Caki2 (cell line): Measurements from ENCODE around the gene C3orf80. TPM values are rescaled to one million over a fixed set of nuclear protein-coding genes. Genes with fewer than 3 reads are reported as not detected.
"Not testable (repeated sequence)": the region's sequence is repeated elsewhere in the genome, so short reads cannot be mapped to it uniquely, and the experiment has no call there.

Experiments
- DNase-seq: peaks from one replicate; pipeline ENCODE4 v3.0.0-alpha.2; 2015; ENCODE audit warnings: low read depth
- in situ Hi-C: cut with HindIII; loops from 2 replicates; pipeline ENCODE4 v1.10.0; 2016; ENCODE audit warnings: low sequenced_read_pairs, low pct_unique_long_range_greater_than_20kb, mixed read lengths
- total RNA-seq: library from RNA; depleted of rRNA; stranded (reverse); fragments of >200 nt; shearing (Covaris generic); gene quantifications from 2 replicates; pipeline ENCODE4 v1.2.3, GENCODE V29; 2014; ENCODE audit warnings: low replicate concordance; rRNA removed

C3orf80 gene
- 0.61 and 3.8 TPM in 2 replicates for total RNA-seq

DNA sequence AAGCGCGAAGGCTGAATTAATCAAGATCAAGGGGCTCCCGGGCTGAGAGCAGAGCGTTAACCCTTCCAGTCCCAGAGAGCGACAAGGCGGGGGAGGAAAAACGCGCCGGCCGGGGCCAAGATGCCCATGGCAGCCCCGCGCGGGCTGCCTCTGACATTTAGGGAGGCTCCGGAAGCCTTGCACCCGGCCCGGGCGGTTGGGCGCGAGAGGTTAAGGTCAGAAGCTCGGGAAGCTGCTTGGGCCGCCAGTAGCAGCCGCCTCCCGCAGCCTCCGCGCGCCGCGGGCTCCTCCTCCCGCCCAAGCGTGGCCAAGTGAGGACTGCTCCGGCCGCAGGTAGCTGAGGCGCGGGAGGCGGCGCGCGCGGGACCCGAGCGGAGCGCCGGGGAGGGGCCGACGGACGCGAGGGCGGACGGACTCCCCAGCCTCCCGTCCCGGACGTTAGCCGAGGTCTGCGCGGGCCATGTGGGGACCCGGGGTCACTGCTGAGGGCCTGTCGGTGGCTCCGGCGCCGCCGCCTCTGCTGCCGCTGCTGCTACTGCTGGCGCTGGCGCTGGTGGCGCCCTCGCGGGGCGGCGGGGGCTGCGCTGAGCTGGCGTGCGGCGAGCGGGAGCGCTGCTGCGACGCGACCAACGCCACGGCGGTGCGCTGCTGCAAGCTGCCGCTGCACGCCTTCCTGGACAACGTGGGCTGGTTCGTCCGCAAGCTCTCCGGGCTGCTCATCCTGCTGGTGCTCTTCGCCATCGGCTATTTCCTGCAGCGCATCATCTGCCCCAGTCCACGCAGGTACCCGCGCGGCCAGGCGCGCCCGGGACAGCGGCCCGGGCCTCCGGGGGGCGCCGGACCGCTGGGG, at the start of gene C3orf80:
Gene C3orf80 (plus strand): TSS at position 247 of the 850 bp plus-strand sequence. CDS start 214 bp downstream, at position 461.
- DNase-seq = peak; percentile 88
- in situ Hi-C loops = no loop called here

DNA sequence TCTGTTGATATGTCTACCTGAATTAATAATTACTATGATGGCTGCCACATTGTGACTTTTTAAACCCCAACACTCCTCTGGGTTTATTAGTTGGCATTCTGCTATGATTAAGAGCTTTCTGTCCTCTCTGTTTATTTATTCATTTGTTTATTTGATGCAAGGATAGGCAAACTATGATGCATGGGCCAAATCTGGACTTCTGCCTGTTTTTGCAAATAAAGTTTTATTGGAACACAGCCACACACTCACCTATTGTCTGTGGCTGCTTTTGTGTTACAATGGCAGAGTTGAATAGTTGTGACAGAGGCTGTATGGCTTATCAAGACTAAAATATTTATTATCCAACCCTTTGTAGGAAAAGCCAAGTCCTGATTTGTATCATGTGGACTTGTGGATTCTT, 48.3 kb upstream of the C3orf80 start:
- no peak for DNase-seq
- in situ Hi-C loops = no loop called here

DNA sequence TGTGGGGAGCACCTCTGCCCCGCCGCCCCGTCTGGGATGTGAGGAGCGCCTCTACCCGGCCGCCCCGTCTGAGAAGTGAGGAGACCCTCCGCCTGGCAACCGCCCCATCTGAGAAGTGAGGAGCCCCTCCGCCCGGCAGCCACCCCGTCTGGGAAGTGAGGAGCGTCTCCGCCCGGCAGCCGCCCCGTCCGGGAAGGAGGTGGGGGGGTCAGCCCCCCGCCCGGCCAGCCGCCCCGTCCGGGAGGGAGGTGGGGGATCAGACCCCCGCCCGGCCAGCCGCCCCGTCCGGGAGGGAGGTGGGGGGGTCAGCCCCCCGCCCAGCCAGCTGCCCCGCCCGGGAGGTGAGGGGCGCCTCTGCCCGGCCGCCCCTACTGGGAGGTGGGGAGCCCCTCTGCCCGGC, 46.6 kb upstream of the C3orf80 start:
- in situ Hi-C loops, DNase-seq: not testable (repeated sequence)

DNA sequence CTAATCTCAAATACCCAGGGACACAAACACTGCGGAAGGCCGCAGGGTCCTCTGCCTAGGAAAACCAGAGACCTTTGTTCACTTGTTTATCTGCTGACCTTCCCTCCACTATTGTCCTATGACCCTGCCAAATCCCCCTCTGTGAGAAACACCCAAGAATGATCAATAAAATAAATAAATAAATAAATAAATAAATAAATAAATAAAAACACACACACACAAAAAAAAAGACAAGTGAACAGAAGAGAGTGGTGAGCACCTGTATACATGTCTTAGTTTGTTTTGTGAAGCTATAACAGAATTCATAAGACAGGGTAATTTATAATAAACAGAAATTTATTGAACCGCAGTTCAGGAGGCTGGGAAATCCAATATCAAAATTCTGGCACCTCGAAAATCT, 45.8 kb upstream of the C3orf80 start:
- DNase-seq, in situ Hi-C loops: not testable (repeated sequence)

DNA sequence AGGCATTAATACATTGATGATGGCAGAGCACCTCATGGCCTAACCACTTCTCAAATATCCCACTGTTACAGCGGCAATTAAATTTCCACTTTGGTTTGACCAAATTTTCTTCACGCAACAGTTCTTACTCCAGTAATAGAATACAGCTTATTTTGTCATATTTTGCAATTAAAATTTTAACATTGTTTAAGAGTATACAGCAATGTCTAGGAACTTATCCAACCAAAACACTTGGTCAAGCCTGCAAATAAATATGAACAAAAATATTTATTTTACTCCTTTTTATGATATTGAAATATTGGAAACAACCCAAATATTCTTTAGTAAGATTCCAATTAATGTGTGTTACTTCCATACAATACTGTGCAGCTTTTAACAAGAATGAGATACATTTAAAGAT, 45.3 kb upstream of the C3orf80 start:
- in situ Hi-C loops = no loop called here
- DNase-seq = no peak

DNA sequence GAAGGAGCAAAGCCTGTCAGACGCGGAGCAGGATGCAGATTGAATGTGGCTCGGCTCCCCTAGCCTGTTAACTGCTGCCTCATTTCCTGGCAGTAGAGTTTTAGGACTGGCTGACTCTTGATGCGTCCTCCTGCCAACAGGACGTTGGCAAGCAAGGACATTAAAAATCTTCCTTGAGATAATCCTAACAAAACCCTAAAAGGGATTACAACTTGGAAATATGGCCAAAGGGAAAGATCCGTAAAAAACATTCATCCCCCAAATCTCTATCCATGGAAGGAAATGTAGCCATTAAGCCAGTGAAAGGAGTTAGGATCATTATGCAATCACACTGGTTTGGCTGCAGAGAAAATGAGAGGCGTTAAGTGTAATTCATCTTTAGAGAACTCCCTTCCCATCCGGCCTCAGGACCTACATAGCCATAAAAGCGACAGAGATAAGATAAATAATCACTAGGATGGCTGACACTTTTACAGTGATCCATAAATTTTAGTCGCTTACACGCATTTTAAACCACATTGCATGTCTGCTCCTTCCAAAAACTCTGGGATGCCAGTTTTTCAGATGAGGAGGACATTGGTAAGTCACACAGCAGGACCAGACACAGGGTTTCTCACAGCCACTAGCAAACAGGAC, 44.5 kb upstream of the C3orf80 start:
- DNase-seq = no peak
- in situ Hi-C loops = no loop called here

DNA sequence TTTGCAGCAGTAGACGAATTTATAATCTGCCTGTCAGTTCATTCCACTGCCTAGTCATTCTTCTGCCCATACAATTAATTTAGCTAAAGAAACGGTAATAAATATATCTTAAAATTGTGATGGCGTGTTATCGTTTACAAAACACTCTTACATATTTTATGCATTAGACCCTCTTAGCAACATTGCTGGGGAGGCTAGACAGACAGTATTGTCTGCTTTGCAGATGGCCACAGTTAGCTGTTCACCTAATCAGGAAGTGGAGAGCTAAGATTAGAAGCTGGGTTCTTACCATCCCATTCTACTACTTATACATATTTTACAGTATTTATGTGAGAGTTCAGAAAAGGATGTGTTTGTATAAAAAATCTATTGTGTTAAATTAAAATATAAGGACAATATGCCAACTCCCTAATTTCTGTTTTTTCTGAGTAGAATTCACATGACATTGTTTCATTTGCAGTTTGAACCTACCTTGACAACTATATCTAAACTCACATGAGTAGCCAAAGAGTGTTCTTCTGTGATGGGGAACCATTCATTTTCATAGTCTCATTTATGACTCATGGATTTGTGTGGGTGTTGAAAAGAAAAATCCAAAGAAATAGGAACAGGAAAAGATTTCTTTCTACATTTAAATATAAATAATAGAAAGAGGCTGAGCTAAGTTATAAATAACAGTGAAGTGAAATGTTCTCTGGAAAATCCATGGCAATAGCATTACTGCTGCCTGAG, 41.7 kb upstream of the C3orf80 start:
- in situ Hi-C loops = no loop called here
- no peak for DNase-seq

DNA sequence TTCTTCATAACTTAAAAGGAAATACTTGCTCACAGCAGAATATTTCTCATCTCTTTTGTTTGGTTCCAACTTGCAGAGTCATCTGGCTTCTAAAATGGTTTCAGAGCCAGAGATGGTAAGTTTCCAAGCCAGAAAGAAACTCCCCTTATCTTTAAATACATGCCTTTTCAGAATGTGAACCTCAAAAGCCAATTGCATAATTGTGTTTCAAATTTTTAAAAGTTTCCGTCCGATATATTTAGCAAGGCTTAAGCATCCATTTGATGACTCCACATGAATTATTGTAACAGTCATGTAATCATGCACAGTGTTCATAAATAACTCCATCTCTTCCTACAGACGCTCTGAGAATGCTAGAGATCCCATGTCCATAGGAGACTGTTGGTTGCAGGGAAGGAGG, 40.6 kb upstream of the C3orf80 start:
- DNase-seq = no peak
- in situ Hi-C loops = no loop called here

DNA sequence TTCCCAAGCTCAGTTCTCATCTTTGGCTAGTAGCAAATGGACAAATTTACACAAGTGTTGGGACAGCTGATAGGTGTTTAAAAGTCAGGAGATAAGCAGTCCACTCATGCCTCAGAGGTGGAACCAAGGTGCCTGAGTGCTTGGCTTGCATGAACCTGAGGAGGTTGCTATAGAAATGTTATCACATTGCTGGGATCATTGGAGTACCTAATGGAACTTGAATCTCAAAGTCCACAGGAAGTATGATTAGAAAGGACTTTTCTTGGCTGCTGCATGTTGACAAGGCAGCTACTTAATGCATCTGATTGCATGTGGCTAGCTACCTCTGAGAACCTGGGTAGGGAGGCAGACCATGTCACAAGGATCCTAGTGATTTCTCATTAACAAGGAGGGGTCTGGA, 39.5 kb upstream of the C3orf80 start:
- in situ Hi-C loops = no loop called here
- no peak for DNase-seq

DNA sequence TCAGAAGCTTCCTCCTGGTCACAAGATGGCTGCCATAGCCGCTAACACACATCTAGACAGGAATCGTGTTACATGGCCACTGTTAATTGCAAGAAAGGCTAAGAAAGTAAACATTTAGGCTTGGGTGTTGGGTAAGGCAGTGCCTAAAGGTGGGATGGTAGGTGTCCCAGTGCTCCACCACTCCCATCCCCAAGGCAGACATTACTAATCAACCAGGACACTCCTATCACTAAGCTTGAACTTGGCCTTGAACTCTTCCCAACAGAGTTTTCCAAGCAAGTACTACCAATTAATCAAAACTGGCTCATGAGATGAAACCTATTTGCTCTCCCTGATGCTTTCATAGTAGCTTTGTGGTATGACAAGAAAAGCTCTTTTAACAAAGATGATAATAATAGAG, 37.9 kb upstream of the C3orf80 start:
- in situ Hi-C loops = no loop called here

DNA sequence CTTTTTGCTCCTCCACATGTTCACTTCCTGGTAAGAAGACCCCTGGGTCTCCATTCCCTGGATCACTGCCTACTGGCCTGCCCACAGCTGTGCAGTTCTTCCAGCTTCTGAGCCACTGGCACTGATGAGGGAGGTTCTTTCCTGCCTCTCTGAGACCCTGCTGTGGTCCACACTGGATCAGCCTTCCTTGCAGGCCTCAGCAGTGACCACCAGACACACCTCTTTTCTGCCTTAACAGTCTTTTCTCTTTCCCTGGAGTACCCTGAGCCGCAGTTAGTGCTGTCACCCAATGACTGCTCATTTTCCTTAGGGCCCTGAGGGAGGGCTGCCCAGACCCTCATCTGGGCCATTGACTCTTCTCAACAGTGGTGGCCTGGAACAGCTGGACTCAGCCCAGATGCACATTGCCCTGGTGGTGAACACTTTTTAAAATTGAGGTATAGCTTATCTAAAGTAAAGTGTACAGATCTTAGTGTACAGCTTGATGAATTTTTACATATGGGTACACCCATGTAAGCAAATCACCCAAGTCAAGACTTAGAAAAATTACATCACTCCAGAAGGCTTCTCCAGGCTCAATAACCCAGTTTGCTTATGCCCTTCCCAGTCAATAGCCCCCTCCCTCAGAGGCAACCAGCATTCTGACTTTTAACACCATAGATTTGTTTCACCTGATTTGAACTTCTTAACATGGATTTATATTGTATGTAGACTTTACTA, 32.8 kb upstream of the C3orf80 start:
- in situ Hi-C loops = no loop called here
- no peak for DNase-seq

More for the DNA sequence above, 37.9 kb upstream of the C3orf80 start:
- DNase-seq = no peak

DNA sequence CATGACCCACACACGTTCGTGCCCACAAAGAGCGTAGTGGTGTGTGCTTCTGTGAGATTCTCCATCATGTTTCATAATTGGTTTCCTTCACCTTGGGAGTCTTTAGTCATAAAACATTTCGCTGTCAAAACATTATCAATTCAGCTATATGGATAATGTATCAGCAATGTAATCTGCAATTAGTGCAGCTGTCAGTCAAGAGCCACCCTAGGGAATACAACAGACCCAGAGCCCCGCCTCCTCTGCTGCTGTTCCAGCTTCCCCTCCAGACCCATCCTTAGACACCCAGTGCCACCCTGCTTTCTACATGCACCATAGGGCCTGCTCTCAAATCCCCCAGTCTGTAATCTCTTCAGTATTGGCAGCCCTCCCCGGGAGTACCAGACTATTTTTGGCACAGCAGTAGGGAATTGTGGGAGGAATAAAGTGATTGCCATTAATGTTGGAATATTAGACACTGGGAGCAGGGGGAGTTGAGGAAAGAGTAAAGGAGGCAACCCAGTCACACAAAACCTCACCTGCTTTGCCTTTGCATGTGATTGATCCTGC, 31.5 kb upstream of the C3orf80 start:
- DNase-seq = no peak
- in situ Hi-C loops = no loop called here

DNA sequence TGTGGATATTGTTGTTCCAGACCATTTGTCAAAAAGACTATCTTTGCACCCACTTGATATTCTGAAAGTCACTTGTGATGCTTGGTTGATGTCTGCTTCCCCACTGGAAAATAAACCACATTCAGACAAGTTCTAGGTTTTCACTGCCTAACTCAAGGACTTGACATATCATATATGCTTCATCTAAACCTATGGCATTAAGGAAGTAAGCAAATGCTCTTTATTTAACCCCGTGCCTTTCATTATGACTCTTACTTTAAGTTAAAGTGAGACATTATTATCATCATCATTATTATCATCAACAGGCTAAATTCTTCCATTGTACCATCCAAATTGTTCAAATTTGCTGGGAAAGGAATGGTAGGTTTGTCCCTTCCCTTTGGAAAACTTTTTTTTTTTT, 30.8 kb upstream of the C3orf80 start:
- in situ Hi-C loops = no loop called here
- DNase-seq = no peak

DNA sequence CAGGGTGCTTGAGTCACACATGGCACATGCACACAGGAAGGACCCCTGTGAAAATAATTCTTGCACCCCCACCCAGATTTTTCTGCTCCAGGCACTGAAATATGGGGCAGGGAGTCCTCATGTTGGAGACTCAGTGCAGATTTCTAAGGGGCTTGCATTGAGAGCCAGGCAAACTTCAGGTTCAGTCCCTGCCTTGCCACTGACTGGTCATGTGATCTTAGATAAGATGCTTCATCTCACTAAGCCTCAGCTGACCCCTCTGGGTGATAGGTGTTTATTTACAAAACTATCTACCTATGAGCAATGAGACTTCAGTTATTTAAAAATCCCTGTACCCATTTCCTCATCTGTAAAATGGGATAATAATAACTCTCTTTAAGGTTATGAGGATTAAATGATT, 30.1 kb upstream of the C3orf80 start:
- no peak for DNase-seq
- in situ Hi-C loops = no loop called here

DNA sequence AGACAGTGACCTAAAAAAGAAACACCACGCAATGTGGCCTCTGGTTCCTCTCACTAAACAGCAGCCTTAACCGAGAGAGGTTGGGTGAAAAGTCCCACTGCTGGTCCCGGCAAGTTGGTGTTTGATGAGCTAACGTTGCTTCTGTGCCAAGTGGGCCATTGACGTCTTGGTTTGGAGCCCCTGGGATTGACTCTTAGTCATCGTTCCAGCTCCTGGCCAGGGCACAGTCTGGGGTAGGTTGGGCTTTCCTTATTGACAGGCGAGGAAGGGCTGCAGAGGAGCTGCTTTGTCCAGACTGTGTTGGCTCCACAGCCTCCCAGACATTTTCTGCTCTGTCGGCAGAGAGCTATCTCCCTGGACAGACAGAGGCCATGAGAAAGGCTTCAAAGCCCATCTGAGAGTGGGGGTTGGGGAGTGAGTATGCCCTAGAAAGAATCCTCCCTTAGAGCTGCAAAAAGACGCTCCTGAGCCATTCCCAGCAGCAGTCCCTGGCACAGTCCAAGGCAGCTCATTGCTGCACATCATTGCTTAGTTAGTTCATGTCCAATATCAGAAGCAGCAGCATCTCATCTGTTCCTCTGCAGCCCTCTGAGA, 28.6 kb upstream of the C3orf80 start:
- DNase-seq = no peak
- in situ Hi-C loops = no loop called here

DNA sequence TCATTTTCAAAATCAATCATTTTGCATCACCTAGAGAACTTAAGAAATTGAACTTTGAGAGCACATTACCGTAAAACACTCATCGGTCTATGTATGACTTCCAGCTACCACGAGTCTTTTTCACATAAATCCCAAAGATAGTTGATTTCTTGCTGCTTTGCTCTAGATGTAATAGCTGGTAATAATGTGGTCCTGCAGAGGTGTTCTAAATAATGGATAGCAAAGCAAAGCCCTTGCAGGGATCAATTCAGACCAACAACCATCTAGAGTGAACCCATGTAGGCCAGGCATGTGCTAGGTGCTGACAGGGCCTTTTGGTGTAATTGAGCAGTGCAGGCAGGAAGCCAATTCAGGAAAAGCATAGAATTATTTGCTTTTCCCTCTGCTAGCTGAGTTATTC, 26.1 kb upstream of the C3orf80 start:
- in situ Hi-C loops = no loop called here
- DNase-seq = no peak

DNA sequence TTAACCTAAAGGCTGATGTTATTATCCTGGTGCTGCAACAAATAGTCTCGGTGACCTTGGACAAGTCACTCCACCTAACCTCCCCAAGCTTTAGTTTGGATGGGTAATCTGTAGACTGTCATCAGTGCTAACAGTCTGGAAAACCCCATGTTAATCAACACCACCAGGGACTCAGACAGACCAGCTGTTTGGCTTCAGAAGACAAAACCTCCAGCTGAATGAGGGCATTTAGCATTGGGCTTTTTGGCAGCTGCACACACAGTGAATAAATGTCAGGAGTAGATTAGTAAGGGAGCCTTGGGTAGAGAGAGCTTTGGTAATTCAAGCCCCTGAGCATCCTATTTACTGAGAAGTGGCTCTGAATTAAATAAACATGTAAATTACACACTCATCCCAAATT, 24.9 kb upstream of the C3orf80 start:
- in situ Hi-C loops = no loop called here
- no peak for DNase-seq
